Esophagus squamous epithelium (tissue), 4 donors: ENCODE data around the gene SCAMP5.

Experiments
- POLR2A ChIP-seq, 4 donors: fragments of 450-650 bp; IDR thresholded peaks; one replicate each; pipeline ENCODE4 v1.6.1; 2017; ENCODE audit warnings: antibody characterized with exemption in 4 of 4, mild to moderate bottlenecking in 4 of 4, moderate library complexity in 3 of 4
- TF ChIP-seq, protein P1 (sequence below), 6 experiments: fragments of 450-650 bp in 4 of 6; fragments of 200-600 bp in 2 of 6; sonication (generic) in 2 of 6; IDR thresholded peaks; one replicate each; pipeline ENCODE4 v1.5.1; 2016 to 2019; ENCODE audit warnings: antibody characterized with exemption in 6 of 6, mild to moderate bottlenecking in 4 of 6, moderate library complexity in 4 of 6

DNA sequence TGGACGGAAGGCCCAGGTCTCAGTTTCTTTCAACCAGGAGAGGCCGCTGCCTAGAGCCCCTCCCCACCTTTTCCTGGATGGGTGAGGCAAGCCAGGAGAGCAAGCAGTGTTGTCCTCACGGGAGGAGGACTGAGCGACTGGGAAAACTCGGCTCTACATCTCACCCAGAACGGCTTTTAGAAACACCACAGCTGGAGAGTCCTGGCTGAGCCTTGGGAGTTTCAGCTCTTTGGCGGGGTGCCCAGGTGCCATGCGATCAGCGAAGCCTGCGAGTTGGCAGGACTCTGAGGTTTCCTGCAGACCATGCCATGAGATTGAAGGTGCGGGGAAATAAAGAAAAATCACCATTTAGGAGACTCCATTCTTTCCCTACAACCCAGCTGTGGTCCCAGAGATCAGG, 54.0 kb downstream of the SCAMP5 start:
- TF ChIP-seq, protein P1, sequence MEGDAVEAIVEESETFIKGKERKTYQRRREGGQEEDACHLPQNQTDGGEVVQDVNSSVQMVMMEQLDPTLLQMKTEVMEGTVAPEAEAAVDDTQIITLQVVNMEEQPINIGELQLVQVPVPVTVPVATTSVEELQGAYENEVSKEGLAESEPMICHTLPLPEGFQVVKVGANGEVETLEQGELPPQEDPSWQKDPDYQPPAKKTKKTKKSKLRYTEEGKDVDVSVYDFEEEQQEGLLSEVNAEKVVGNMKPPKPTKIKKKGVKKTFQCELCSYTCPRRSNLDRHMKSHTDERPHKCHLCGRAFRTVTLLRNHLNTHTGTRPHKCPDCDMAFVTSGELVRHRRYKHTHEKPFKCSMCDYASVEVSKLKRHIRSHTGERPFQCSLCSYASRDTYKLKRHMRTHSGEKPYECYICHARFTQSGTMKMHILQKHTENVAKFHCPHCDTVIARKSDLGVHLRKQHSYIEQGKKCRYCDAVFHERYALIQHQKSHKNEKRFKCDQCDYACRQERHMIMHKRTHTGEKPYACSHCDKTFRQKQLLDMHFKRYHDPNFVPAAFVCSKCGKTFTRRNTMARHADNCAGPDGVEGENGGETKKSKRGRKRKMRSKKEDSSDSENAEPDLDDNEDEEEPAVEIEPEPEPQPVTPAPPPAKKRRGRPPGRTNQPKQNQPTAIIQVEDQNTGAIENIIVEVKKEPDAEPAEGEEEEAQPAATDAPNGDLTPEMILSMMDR (IDR thresholded peaks at IDR 0.05) = no peak
- TF ChIP-seq POLR2A (IDR thresholded peaks at IDR 0.05) = no peak
